ENCODE measurements around the gene MRPL43. TPM values are rescaled to one million over a fixed set of nuclear protein-coding genes. Genes with fewer than 3 reads are reported as not detected.

Gene MRPL43
- total and polyA plus RNA-seq, 9 donors = 61.0 to 94.4 (median 68.0) TPM

- Histone ChIP-seq H3K27me3 (ENCODE audit: control insufficient read depth, insufficient read depth, low read length) (peaks cover 28% of the 10 kb centered on the region), H3K36me3 (ENCODE audit: control insufficient read depth, insufficient read depth, low read length) (no peaks in the 10 kb centered on the region), H3K27ac (ENCODE audit: low read length) (no peak overlapping the region), H3K4me3 (ENCODE audit: low read length) (no peak overlapping the region), H3K9me3 (replicated peaks; ENCODE audit: control insufficient read depth, low read depth, low read length) (no peaks in the 10 kb centered on the region), H3K4me1 (ENCODE audit: control insufficient read depth, insufficient read depth, low read length) (peaks cover 16% of the 10 kb centered on the region)
- no peak for DNase-seq
- WGBS (ENCODE audit: insufficient coverage) = 65% methylated on average over 2 of the region's 4 CpGs
Measured at GRCh38 chr10:101021239-101021638, 33.9 kb upstream of the MRPL43 start.

DNA sequence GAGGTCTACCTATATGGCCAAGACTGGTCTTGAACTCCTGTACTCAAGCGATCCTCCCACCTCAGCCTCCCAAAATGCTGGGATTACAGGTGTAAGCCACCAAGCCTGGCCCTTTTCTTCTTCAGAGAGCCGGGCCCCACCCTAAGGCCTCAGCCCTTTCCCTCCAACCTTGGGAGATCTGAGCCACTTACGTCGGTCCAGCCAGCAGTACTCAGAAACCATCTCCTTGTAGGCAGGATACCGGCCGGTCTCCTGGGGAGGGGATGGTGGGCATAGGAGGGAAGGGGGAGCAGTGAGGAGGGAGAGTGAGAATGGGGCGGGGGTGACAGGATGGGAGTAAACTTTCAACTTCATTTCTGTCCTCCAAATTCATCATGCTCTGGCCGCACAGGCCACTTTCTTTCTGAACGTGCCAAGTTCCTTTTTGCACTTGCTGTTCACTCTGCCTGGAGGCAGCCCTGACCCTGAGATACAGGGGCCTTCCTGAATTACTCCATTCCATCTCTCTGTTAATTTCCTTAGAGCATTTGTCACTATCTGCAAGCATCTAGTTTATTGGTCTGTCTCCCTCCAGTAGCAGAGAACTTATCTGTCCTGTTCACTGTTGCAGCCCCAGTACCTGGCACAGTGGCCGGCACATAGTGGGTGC lies 33.3 kb upstream of the MRPL43 start:
- Histone ChIP-seq H3K4me1 (ENCODE audit: control insufficient read depth, insufficient read depth, low read length) (peaks cover 16% of the 10 kb centered on the region), H3K9me3 (replicated peaks; ENCODE audit: control insufficient read depth, low read depth, low read length) (no peaks in the 10 kb centered on the region), H3K27ac (ENCODE audit: low read length) (no peak overlapping the region), H3K36me3 (ENCODE audit: control insufficient read depth, insufficient read depth, low read length) (no peaks in the 10 kb centered on the region), H3K4me3 (ENCODE audit: low read length) (no peak overlapping the region), H3K27me3 (ENCODE audit: control insufficient read depth, insufficient read depth, low read length) (peaks cover 28% of the 10 kb centered on the region)
- no peak for DNase-seq
- 77% methylated on average over 5 of the region's 10 CpGs for WGBS (ENCODE audit: insufficient coverage)

DNA sequence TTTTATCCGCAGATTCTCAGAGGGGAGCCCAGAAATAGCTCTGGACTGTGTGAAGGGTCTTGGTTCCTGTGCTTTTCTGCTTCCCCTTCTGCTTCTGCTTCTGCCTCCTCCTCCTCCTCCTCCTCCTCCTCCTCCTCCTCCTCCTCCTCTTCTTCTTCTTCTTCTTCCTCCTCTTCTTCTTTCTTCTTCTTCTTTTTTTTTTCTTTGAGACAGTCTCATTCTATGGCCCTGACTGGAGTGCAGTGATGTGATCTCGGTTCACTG lies 32.1 kb upstream of the MRPL43 start:
- DNase-seq = no peak
- WGBS (ENCODE audit: insufficient coverage) = no CpG with 5 or more reads among the region's 2 CpGs
- Histone ChIP-seq H3K36me3 (ENCODE audit: control insufficient read depth, insufficient read depth, low read length) (no peaks in the 10 kb centered on the region), H3K4me3 (ENCODE audit: low read length) (no peak overlapping the region), H3K4me1 (ENCODE audit: control insufficient read depth, insufficient read depth, low read length) (peaks cover 18% of the 10 kb centered on the region), H3K27ac (ENCODE audit: low read length) (no peak overlapping the region), H3K27me3 (ENCODE audit: control insufficient read depth, insufficient read depth, low read length) (peaks cover 28% of the 10 kb centered on the region), H3K9me3 (replicated peaks; ENCODE audit: control insufficient read depth, low read depth, low read length) (no peaks in the 10 kb centered on the region)

DNA sequence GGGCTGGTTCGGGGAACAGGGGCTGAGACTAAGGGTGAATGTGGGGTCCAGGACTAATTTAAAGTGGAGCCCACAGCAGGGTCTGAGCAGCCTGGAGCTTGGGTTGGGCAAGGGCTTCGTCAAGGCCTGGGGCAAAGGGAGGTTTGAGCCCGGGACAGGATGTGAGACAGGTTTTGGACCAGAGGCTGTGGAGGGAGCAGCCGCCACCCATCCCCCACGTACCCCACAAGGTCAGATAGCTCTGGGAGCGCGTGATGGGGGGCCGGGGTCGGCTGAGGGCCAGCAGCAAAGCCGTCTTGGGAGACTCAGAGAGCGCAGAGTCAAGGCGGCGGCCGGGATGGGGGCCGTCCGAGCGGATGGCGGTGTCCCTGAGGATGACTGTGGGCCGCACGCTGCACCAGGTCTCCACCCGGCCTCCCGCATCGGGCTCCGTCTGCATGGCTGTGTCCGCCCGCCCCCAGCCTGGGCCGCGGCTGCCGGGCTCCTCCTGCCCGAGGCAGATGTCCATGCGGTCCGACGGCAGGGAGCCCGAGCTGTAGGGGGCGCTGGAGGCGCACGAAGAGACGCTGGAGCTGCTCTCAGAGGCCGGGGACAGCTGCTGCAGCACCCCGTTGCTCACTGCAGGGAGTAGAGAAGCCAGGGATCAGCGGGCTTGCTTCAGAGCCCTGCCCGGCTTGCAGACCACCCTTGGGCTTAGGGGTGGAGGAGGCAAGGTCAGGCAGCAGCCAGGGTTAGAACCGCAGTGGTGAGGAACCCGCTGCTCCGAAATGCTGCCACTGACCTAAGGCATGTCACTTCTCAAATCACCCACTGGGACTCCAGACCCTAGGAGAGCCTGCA lies 31.5 kb upstream of the MRPL43 start:
- Histone ChIP-seq H3K36me3 (ENCODE audit: control insufficient read depth, insufficient read depth, low read length) (no peaks in the 10 kb centered on the region), H3K9me3 (replicated peaks; ENCODE audit: control insufficient read depth, low read depth, low read length) (no peaks in the 10 kb centered on the region), H3K27ac (ENCODE audit: low read length) (peak overlapping the region; percentile 15), H3K4me1 (ENCODE audit: control insufficient read depth, insufficient read depth, low read length) (peaks cover 21% of the 10 kb centered on the region), H3K27me3 (ENCODE audit: control insufficient read depth, insufficient read depth, low read length) (peaks cover 28% of the 10 kb centered on the region), H3K4me3 (ENCODE audit: low read length) (no peak overlapping the region)
- WGBS (ENCODE audit: insufficient coverage) = 6% methylated on average over 41 of the region's 45 CpGs
- peak; percentile 79 for DNase-seq

- Histone ChIP-seq H3K4me1 (ENCODE audit: control insufficient read depth, insufficient read depth, low read length) (peaks cover 26% of the 10 kb centered on the region), H3K27ac (ENCODE audit: low read length) (peak overlapping the region; percentile 15), H3K9me3 (replicated peaks; ENCODE audit: control insufficient read depth, low read depth, low read length) (no peaks in the 10 kb centered on the region), H3K36me3 (ENCODE audit: control insufficient read depth, insufficient read depth, low read length) (no peaks in the 10 kb centered on the region), H3K4me3 (ENCODE audit: low read length) (no peak overlapping the region), H3K27me3 (ENCODE audit: control insufficient read depth, insufficient read depth, low read length) (peaks cover 28% of the 10 kb centered on the region)
- 22% methylated on average over 7 of the region's 20 CpGs for WGBS (ENCODE audit: insufficient coverage)
- DNase-seq = no peak
Measured at GRCh38 chr10:101018118-101018599, 30.9 kb upstream of the MRPL43 start.

- no peaks in the 10 kb centered on the region for H3K9me3 ChIP-seq (replicated peaks; ENCODE audit: control insufficient read depth, low read depth, low read length)
- H3K4me1 ChIP-seq (ENCODE audit: control insufficient read depth, insufficient read depth, low read length) = peaks cover 39% of the 10 kb centered on the region
- no peak overlapping the region for H3K4me3 ChIP-seq (ENCODE audit: low read length)
- H3K27ac ChIP-seq (ENCODE audit: low read length) = no peak overlapping the region
- WGBS (ENCODE audit: insufficient coverage) = 68% methylated on average over 2 of the region's 5 CpGs
- DNase-seq = no peak
- H3K36me3 ChIP-seq (ENCODE audit: control insufficient read depth, insufficient read depth, low read length) = no peaks in the 10 kb centered on the region
- peaks cover 28% of the 10 kb centered on the region for H3K27me3 ChIP-seq (ENCODE audit: control insufficient read depth, insufficient read depth, low read length)
Measured at GRCh38 chr10:101016814-101017213, 29.5 kb upstream of the MRPL43 start.

- H3K4me1 ChIP-seq (ENCODE audit: control insufficient read depth, insufficient read depth, low read length) = peaks cover 41% of the 10 kb centered on the region
- no peak for DNase-seq
- H3K27me3 ChIP-seq (ENCODE audit: control insufficient read depth, insufficient read depth, low read length) = peaks cover 28% of the 10 kb centered on the region
- no peak overlapping the region for H3K4me3 ChIP-seq (ENCODE audit: low read length)
- no peaks in the 10 kb centered on the region for H3K36me3 ChIP-seq (ENCODE audit: control insufficient read depth, insufficient read depth, low read length)
- no peaks in the 10 kb centered on the region for H3K9me3 ChIP-seq (replicated peaks; ENCODE audit: control insufficient read depth, low read depth, low read length)
- WGBS (ENCODE audit: insufficient coverage) = 76% methylated on average over 8 of the region's 8 CpGs
- no peak overlapping the region for H3K27ac ChIP-seq (ENCODE audit: low read length)
Measured at GRCh38 chr10:101015582-101015973, 28.3 kb upstream of the MRPL43 start.

DNA sequence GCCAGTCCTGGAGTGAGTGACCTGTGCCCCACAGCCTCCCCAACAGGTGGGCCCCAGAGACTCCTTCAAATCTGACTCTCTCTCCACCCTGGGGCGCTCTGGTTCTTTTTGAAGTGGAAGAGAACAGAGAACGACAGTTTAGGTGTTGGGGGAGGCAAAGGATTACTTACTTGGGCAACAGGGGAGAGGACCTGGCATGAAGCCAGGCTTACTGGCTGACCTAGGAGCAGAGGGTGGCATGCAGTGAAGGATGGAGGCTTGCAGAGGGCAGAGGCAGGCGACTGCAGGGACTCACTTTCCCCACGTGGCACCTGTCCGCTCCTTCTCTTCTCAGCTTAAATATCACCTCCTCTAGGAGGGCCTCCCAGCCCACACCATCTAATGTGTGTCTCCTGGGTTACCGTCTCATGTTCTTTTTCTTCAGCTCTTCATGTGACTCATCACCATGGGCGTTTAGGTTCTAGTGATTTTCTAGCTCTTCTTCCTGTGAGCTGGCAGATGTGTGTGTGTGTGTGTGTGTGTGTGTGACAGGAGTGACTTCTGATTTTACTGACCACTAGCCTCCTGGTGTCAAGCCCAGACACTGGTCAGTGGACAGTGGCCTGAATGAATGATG lies 27.8 kb upstream of the MRPL43 start:
- Histone ChIP-seq H3K36me3 (ENCODE audit: control insufficient read depth, insufficient read depth, low read length) (no peaks in the 10 kb centered on the region), H3K27ac (ENCODE audit: low read length) (no peak overlapping the region), H3K9me3 (replicated peaks; ENCODE audit: control insufficient read depth, low read depth, low read length) (no peaks in the 10 kb centered on the region), H3K4me3 (ENCODE audit: low read length) (no peak overlapping the region), H3K27me3 (ENCODE audit: control insufficient read depth, insufficient read depth, low read length) (peaks cover 28% of the 10 kb centered on the region), H3K4me1 (ENCODE audit: control insufficient read depth, insufficient read depth, low read length) (peaks cover 41% of the 10 kb centered on the region)
- WGBS (ENCODE audit: insufficient coverage) = no CpG with 5 or more reads among the region's 7 CpGs
- DNase-seq = no peak

GRCh38 chr10:101014230-101014884 lies 27.1 kb upstream of the MRPL43 start:
- H3K27ac ChIP-seq (ENCODE audit: low read length) = no peak overlapping the region
- no peaks in the 10 kb centered on the region for H3K36me3 ChIP-seq (ENCODE audit: control insufficient read depth, insufficient read depth, low read length)
- WGBS (ENCODE audit: insufficient coverage) = 0% methylated on average over 6 of the region's 11 CpGs
- H3K4me3 ChIP-seq (ENCODE audit: low read length) = no peak overlapping the region
- peak; percentile 74 for DNase-seq
- H3K4me1 ChIP-seq (ENCODE audit: control insufficient read depth, insufficient read depth, low read length) = peaks cover 41% of the 10 kb centered on the region
- H3K27me3 ChIP-seq (ENCODE audit: control insufficient read depth, insufficient read depth, low read length) = peaks cover 27% of the 10 kb centered on the region
- H3K9me3 ChIP-seq (replicated peaks; ENCODE audit: control insufficient read depth, low read depth, low read length) = no peaks in the 10 kb centered on the region

GRCh38 chr10:101013365-101013825 lies 26.1 kb upstream of the MRPL43 start:
- H3K4me1 ChIP-seq (ENCODE audit: control insufficient read depth, insufficient read depth, low read length) = peaks cover 40% of the 10 kb centered on the region
- H3K27me3 ChIP-seq (ENCODE audit: control insufficient read depth, insufficient read depth, low read length) = peaks cover 18% of the 10 kb centered on the region
- H3K36me3 ChIP-seq (ENCODE audit: control insufficient read depth, insufficient read depth, low read length) = no peaks in the 10 kb centered on the region
- DNase-seq = no peak
- H3K27ac ChIP-seq (ENCODE audit: low read length) = no peak overlapping the region
- 72% methylated on average over 9 of the region's 9 CpGs for WGBS (ENCODE audit: insufficient coverage)
- H3K9me3 ChIP-seq (replicated peaks; ENCODE audit: control insufficient read depth, low read depth, low read length) = no peaks in the 10 kb centered on the region
- H3K4me3 ChIP-seq (ENCODE audit: low read length) = no peak overlapping the region
